Panc1 (cell line): Measurements from ENCODE around the gene NUAK2. TPM values are rescaled to one million over a fixed set of nuclear protein-coding genes. Genes with fewer than 3 reads are reported as not detected.
A peak's percentile ranks its signal among the peaks of the same experiment; 100 is the strongest.

Source experiments
- ATAC-seq: fragments of 200-7000 bp; cut with Tn5 transposase; 2 replicates; pipeline ENCODE4 v1.9.1; 2020; ENCODE audit warnings: mild to moderate bottlenecking, moderate library complexity
- BruUV-seq: library from RNA; stranded (reverse); fragments of 400-500 nt; replicated peaks from 2 replicates; lab custom pipeline; 2021; lab: Mats Ljungman, UMichigan
- CTCF ChIA-PET: fragments of 300-600 bp; sonication (Branson Sonifier 250); formaldehyde crosslinking; loops from one replicate; lab custom pipeline; 2022; ENCODE audit warnings: antibody characterized with exemption; lab: Charles Lee
- POLR2A ChIA-PET: fragments of 300-600 bp; sonication (Branson Sonifier 250); formaldehyde crosslinking; loops from one replicate; lab custom pipeline; 2022; ENCODE audit warnings: antibody characterized with exemption; lab: Charles Lee
- DNase-seq: peaks from one replicate; pipeline ENCODE4 v3.0.0-alpha.2; 2010; ENCODE audit warnings: low read depth, low spot score
- H3K27ac ChIP-seq: 2 replicates; pipeline ENCODE4 v1.5.1; 2011; ENCODE audit warnings: mild to moderate bottlenecking, low read length, inconsistent platforms
- H3K27me3 ChIP-seq: fragments of 200-500 bp; sonication (Bioruptor generic); 2 replicates; pipeline ENCODE4 v1.6.0; 2014; ENCODE audit warnings: low read length, inconsistent platforms; ENCODE audit not compliant: control insufficient read depth, insufficient read depth
- H3K36me3 ChIP-seq: fragments of 200-500 bp; sonication (Bioruptor generic); 2 replicates; pipeline ENCODE4 v1.5.1; 2014; ENCODE audit warnings: inconsistent platforms, mild to moderate bottlenecking, low read length, moderate library complexity; ENCODE audit not compliant: control insufficient read depth, insufficient read depth
- H3K4me1 ChIP-seq: 2 replicates; pipeline ENCODE4 v1.5.1; 2011; ENCODE audit warnings: inconsistent platforms, mild to moderate bottlenecking, low read length, moderate library complexity; ENCODE audit not compliant: control insufficient read depth, insufficient read depth
- H3K4me3 ChIP-seq, 2 experiments: 2 replicates each; pipeline ENCODE4 v1.5.1; 2011 to 2012; ENCODE audit warnings: low read depth in 2 of 2, low read length in 2 of 2, mild to moderate bottlenecking in 2 of 2, inconsistent platforms in 1 of 2, moderate library complexity in 1 of 2
- H3K9me3 ChIP-seq: fragments of 200-500 bp; sonication (Bioruptor generic); 2 replicates; pipeline ENCODE4 v1.5.1; 2014; ENCODE audit warnings: low read depth, mild to moderate bottlenecking, inconsistent platforms, low read length, moderate library complexity; ENCODE audit not compliant: control insufficient read depth, insufficient read depth
- POLR2AphosphoS5 ChIP-seq: IDR thresholded peaks from 2 replicates; pipeline ENCODE4 v1.6.1; 2012; ENCODE audit warnings: mild to moderate bottlenecking, low read depth, low read length, moderate library complexity
- SIN3A ChIP-seq: IDR thresholded peaks from 2 replicates; pipeline ENCODE4 v1.6.1; 2012; ENCODE audit warnings: low read depth, mild to moderate bottlenecking, low read length, moderate library complexity, borderline replicate concordance; ENCODE audit not compliant: insufficient read depth
- TCF7L2 ChIP-seq: IDR thresholded peaks from 2 replicates; pipeline ENCODE4 v1.6.1; 2011; ENCODE audit warnings: mild to moderate bottlenecking, low read depth, low read length, inconsistent platforms
- in situ Hi-C: cut with HindIII; loops from 2 replicates; pipeline ENCODE4 v1.10.0; 2016; ENCODE audit warnings: low sequenced_read_pairs, low pct_unique_long_range_greater_than_20kb
- intact Hi-C: fragments of 100-400 bp; cut with micrococcal nuclease; formaldehyde crosslinking; loops from one replicate; pipeline ENCODE4 v1.10.0; 2022; ENCODE audit not compliant: unreplicated experiment
- total RNA-seq: library from RNA; stranded (reverse); gene quantifications from one replicate; pipeline ENCODE4 v1.2.1, GENCODE V29; 2021; ENCODE audit not compliant: unreplicated experiment
- TF ChIP-seq, protein P1 (sequence below): fragments of 450-650 bp; IDR thresholded peaks from 2 replicates; pipeline ENCODE4 v1.5.1; 2017; ENCODE audit warnings: mild to moderate bottlenecking
- TF ChIP-seq, protein P2 (sequence below), 2 experiments: IDR thresholded peaks; 2 replicates each; pipeline ENCODE4 v1.6.1; 2011 to 2012; ENCODE audit warnings: low read depth in 2 of 2, control low read depth in 1 of 2, low read length in 1 of 2, mild to moderate bottlenecking in 1 of 2, moderate library complexity in 1 of 2; ENCODE audit not compliant: insufficient read depth in 1 of 2

Gene NUAK2
- total RNA-seq, 1 experiment from 2014 or later: 17.4 TPM

- no peak for DNase-seq
- intact Hi-C loops (no loop called here), in situ Hi-C loops (no loop called here)
- Histone ChIP-seq H3K27ac (peak overlapping the region; percentile 49), H3K4me3 (no peak overlapping the region), H3K36me3 (no peaks in the 10 kb centered on the region), H3K9me3 (no peaks in the 10 kb centered on the region), H3K27me3 (no peaks in the 10 kb centered on the region), H3K4me1 (peaks cover 41% of the 10 kb centered on the region)
- no peak for ATAC-seq
- TF ChIP-seq TCF7L2: no peak
- TF ChIP-seq, protein P1, sequence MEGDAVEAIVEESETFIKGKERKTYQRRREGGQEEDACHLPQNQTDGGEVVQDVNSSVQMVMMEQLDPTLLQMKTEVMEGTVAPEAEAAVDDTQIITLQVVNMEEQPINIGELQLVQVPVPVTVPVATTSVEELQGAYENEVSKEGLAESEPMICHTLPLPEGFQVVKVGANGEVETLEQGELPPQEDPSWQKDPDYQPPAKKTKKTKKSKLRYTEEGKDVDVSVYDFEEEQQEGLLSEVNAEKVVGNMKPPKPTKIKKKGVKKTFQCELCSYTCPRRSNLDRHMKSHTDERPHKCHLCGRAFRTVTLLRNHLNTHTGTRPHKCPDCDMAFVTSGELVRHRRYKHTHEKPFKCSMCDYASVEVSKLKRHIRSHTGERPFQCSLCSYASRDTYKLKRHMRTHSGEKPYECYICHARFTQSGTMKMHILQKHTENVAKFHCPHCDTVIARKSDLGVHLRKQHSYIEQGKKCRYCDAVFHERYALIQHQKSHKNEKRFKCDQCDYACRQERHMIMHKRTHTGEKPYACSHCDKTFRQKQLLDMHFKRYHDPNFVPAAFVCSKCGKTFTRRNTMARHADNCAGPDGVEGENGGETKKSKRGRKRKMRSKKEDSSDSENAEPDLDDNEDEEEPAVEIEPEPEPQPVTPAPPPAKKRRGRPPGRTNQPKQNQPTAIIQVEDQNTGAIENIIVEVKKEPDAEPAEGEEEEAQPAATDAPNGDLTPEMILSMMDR: no peak
- no peak for TF ChIP-seq SIN3A
- no peak for TF ChIP-seq POLR2AphosphoS5
- TF ChIP-seq, protein P2, sequence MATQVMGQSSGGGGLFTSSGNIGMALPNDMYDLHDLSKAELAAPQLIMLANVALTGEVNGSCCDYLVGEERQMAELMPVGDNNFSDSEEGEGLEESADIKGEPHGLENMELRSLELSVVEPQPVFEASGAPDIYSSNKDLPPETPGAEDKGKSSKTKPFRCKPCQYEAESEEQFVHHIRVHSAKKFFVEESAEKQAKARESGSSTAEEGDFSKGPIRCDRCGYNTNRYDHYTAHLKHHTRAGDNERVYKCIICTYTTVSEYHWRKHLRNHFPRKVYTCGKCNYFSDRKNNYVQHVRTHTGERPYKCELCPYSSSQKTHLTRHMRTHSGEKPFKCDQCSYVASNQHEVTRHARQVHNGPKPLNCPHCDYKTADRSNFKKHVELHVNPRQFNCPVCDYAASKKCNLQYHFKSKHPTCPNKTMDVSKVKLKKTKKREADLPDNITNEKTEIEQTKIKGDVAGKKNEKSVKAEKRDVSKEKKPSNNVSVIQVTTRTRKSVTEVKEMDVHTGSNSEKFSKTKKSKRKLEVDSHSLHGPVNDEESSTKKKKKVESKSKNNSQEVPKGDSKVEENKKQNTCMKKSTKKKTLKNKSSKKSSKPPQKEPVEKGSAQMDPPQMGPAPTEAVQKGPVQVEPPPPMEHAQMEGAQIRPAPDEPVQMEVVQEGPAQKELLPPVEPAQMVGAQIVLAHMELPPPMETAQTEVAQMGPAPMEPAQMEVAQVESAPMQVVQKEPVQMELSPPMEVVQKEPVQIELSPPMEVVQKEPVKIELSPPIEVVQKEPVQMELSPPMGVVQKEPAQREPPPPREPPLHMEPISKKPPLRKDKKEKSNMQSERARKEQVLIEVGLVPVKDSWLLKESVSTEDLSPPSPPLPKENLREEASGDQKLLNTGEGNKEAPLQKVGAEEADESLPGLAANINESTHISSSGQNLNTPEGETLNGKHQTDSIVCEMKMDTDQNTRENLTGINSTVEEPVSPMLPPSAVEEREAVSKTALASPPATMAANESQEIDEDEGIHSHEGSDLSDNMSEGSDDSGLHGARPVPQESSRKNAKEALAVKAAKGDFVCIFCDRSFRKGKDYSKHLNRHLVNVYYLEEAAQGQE (IDR thresholded peaks at IDR 0.05; ENCODE audit: insufficient read depth in 1 of 2, low read depth in 2 of 2, low read length in 1 of 2): no peak
- CTCF ChIA-PET: no interaction called here
- BruUV-seq: no TSS peak
- POLR2A ChIA-PET: no interaction called here
Observed at GRCh38 chr1:205291596-205291995, 29.9 kb downstream of the NUAK2 start.

DNA sequence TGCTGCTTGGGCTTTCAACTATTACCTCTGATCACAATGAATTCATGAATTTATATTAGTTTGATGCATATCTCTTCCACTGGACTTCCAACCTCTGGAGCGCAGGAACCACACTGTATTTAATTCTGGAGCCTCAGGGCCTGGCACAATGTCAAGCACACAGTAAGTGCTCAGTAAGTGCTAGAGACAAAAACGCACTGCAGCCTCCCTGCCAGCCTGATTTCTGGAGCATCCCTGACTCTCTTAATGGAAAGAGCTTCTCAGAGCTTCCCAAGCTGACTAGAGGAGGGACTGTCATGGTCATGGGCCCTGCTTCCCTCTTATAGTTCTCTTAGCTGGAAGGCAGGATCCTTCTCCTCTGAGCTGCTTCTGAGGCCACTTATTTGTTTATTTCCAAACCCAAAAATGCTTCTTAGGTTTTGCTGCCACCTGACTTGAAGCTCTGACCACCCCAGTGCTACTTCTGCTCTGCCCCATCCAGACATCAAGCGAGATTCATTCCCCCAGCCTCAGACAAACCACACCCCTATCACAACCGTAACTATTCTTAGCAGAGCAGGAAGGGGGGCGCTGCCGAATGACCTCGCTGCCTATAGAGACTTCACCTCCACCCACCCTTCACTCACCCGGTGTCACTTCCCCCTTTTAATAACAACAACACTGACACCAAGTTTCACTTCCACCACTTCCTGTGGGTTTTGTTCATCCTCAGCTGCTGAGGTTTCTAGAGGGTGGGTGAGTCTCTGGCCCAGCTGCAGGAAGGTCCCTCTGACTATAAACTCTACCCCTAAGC, 33.6 kb downstream of the NUAK2 start:
- TF ChIP-seq, protein P1: no peak
- TF ChIP-seq POLR2AphosphoS5: no peak
- TF ChIP-seq SIN3A: no peak
- TF ChIP-seq TCF7L2: no peak
- TF ChIP-seq, protein P2 (IDR thresholded peaks at IDR 0.05; ENCODE audit: insufficient read depth in 1 of 2, low read depth in 2 of 2, low read length in 1 of 2): no peak
- BruUV-seq: no TSS peak
- POLR2A ChIA-PET: no interaction called here
- intact Hi-C loops: no loop called here
- CTCF ChIA-PET: interaction anchor here (0.5 to 1.5 kb wide), 4 partner anchors 14 to 1139 kb away, joined by 4 to 6 read pairs (median 4); no protein-coding TSS in a partner anchor
- H3K36me3 ChIP-seq: no peaks in the 10 kb centered on the region
- peak overlapping the region; percentile 53 for H3K27ac ChIP-seq
- in situ Hi-C loops: no loop called here
- no peak for DNase-seq
- H3K9me3 ChIP-seq: no peaks in the 10 kb centered on the region
- peaks cover 27% of the 10 kb centered on the region for H3K4me1 ChIP-seq
- no peak overlapping the region for H3K4me3 ChIP-seq
- ATAC-seq: no peak
- no peaks in the 10 kb centered on the region for H3K27me3 ChIP-seq
